ENCODE measurements around the gene CRYBG2.

The CRYBG2 gene

GRCh38 chr1:26279456-26280332, 74.2 kb downstream of the CRYBG2 start, which contains the start of gene SH3BGRL3:
Gene SH3BGRL3 (plus strand): TSS chr1:26280086. CDS start chr1:26280156, 70 bp downstream.
- Histone ChIP-seq H3K27me3 (ENCODE audit: control insufficient read depth, insufficient read depth, low read length) (no peaks in the 10 kb centered on the region), H3K9ac (ENCODE audit: low read length) (peak within 1 kb of the TSS; percentile 59), H3K4me1 (ENCODE audit: control insufficient read depth, low read depth, low read length) (peaks cover 25% of the 10 kb centered on the region), H3K4me3 (ENCODE audit: low read length) (peak within 1 kb of the TSS; percentile 70), H3K9me3 (ENCODE audit: control insufficient read depth, low read depth, low read length) (no peaks in the 10 kb centered on the region), H3K27ac (ENCODE audit: low read length) (no peak within 1 kb of the TSS), H3K36me3 (ENCODE audit: control insufficient read depth, low read depth, low read length) (peaks cover 24% of the 10 kb centered on the region)

- Histone ChIP-seq H3K9ac (ENCODE audit: low read length) (no peak overlapping the region), H3K27ac (ENCODE audit: low read length) (no peak overlapping the region), H3K4me3 (ENCODE audit: low read length) (peak overlapping the region; percentile 70), H3K36me3 (ENCODE audit: control insufficient read depth, low read depth, low read length) (peaks cover 30% of the 10 kb centered on the region), H3K27me3 (ENCODE audit: control insufficient read depth, insufficient read depth, low read length) (no peaks in the 10 kb centered on the region), H3K4me1 (ENCODE audit: control insufficient read depth, low read depth, low read length) (peaks cover 25% of the 10 kb centered on the region), H3K9me3 (ENCODE audit: control insufficient read depth, low read depth, low read length) (no peaks in the 10 kb centered on the region)
Measured at GRCh38 chr1:26278724-26279455, 75.0 kb downstream of the CRYBG2 start.

GRCh38 chr1:26278303-26278702, 75.6 kb downstream of the CRYBG2 start:
- peaks cover 25% of the 10 kb centered on the region for H3K4me1 ChIP-seq (ENCODE audit: control insufficient read depth, low read depth, low read length)
- H3K27ac ChIP-seq (ENCODE audit: low read length), result no peak overlapping the region
- H3K27me3 ChIP-seq (ENCODE audit: control insufficient read depth, insufficient read depth, low read length), result no peaks in the 10 kb centered on the region
- no peak overlapping the region for H3K9ac ChIP-seq (ENCODE audit: low read length)
- no peak overlapping the region for H3K4me3 ChIP-seq (ENCODE audit: low read length)
- peaks cover 33% of the 10 kb centered on the region for H3K36me3 ChIP-seq (ENCODE audit: control insufficient read depth, low read depth, low read length)
- H3K9me3 ChIP-seq (ENCODE audit: control insufficient read depth, low read depth, low read length), result no peaks in the 10 kb centered on the region

- Histone ChIP-seq H3K4me1 (ENCODE audit: control insufficient read depth, low read depth, low read length) (peaks cover 24% of the 10 kb centered on the region), H3K27ac (ENCODE audit: low read length) (no peak overlapping the region)
Measured at GRCh38 chr1:26277719-26278118, 76.2 kb downstream of the CRYBG2 start.

GRCh38 chr1:26277261-26277661, 76.7 kb downstream of the CRYBG2 start:
- Histone ChIP-seq H3K4me1 (ENCODE audit: control insufficient read depth, low read depth, low read length) (peaks cover 19% of the 10 kb centered on the region), H3K9ac (ENCODE audit: low read length) (no peak overlapping the region), H3K36me3 (ENCODE audit: control insufficient read depth, low read depth, low read length) (peaks cover 39% of the 10 kb centered on the region), H3K9me3 (ENCODE audit: control insufficient read depth, low read depth, low read length) (no peaks in the 10 kb centered on the region), H3K27ac (ENCODE audit: low read length) (no peak overlapping the region), H3K27me3 (ENCODE audit: control insufficient read depth, insufficient read depth, low read length) (no peaks in the 10 kb centered on the region), H3K4me3 (ENCODE audit: low read length) (no peak overlapping the region)

More at GRCh38 chr1:26277719-26278118, 76.2 kb downstream of the CRYBG2 start:
- no peaks in the 10 kb centered on the region for H3K27me3 ChIP-seq (ENCODE audit: control insufficient read depth, insufficient read depth, low read length)
- no peak overlapping the region for H3K9ac ChIP-seq (ENCODE audit: low read length)
- no peaks in the 10 kb centered on the region for H3K9me3 ChIP-seq (ENCODE audit: control insufficient read depth, low read depth, low read length)
- H3K36me3 ChIP-seq (ENCODE audit: control insufficient read depth, low read depth, low read length), result peaks cover 38% of the 10 kb centered on the region
- H3K4me3 ChIP-seq (ENCODE audit: low read length), result no peak overlapping the region

GRCh38 chr1:26276432-26276838, 77.5 kb downstream of the CRYBG2 start:
- Histone ChIP-seq H3K9me3 (ENCODE audit: control insufficient read depth, low read depth, low read length) (no peaks in the 10 kb centered on the region), H3K4me3 (ENCODE audit: low read length) (no peak overlapping the region), H3K4me1 (ENCODE audit: control insufficient read depth, low read depth, low read length) (peaks cover 15% of the 10 kb centered on the region), H3K27me3 (ENCODE audit: control insufficient read depth, insufficient read depth, low read length) (no peaks in the 10 kb centered on the region), H3K27ac (ENCODE audit: low read length) (no peak overlapping the region), H3K36me3 (ENCODE audit: control insufficient read depth, low read depth, low read length) (peaks cover 47% of the 10 kb centered on the region), H3K9ac (ENCODE audit: low read length) (no peak overlapping the region)

- peaks cover 53% of the 10 kb centered on the region for H3K36me3 ChIP-seq (ENCODE audit: control insufficient read depth, low read depth, low read length)
- no peak overlapping the region for H3K4me3 ChIP-seq (ENCODE audit: low read length)
- H3K4me1 ChIP-seq (ENCODE audit: control insufficient read depth, low read depth, low read length), result peaks cover 8% of the 10 kb centered on the region
- H3K27ac ChIP-seq (ENCODE audit: low read length), result no peak overlapping the region
- H3K9ac ChIP-seq (ENCODE audit: low read length), result no peak overlapping the region
- no peaks in the 10 kb centered on the region for H3K9me3 ChIP-seq (ENCODE audit: control insufficient read depth, low read depth, low read length)
- H3K27me3 ChIP-seq (ENCODE audit: control insufficient read depth, insufficient read depth, low read length), result no peaks in the 10 kb centered on the region
Measured at GRCh38 chr1:26275580-26276431, 78.1 kb downstream of the CRYBG2 start.

- peaks cover 62% of the 10 kb centered on the region for H3K36me3 ChIP-seq (ENCODE audit: control insufficient read depth, low read depth, low read length)
- peak overlapping the region; percentile 9 for H3K9ac ChIP-seq (ENCODE audit: low read length)
- H3K4me1 ChIP-seq (ENCODE audit: control insufficient read depth, low read depth, low read length), result peaks cover 8% of the 10 kb centered on the region
- H3K4me3 ChIP-seq (ENCODE audit: low read length), result no peak overlapping the region
- no peaks in the 10 kb centered on the region for H3K9me3 ChIP-seq (ENCODE audit: control insufficient read depth, low read depth, low read length)
- no peak overlapping the region for H3K27ac ChIP-seq (ENCODE audit: low read length)
- H3K27me3 ChIP-seq (ENCODE audit: control insufficient read depth, insufficient read depth, low read length), result no peaks in the 10 kb centered on the region
Measured at GRCh38 chr1:26274801-26275425, 79.0 kb downstream of the CRYBG2 start.
